Esophagus squamous epithelium (tissue), 4 donors: ENCODE results near the gene SPINK5.

Experiments
- POLR2A ChIP-seq, 4 donors: fragments of 450-650 bp; IDR thresholded peaks; one replicate each; pipeline ENCODE4 v1.6.1; 2017; ENCODE audit warnings: antibody characterized with exemption in 4 of 4, mild to moderate bottlenecking in 4 of 4, moderate library complexity in 3 of 4
- TF ChIP-seq, protein P1 (sequence below), 6 experiments: fragments of 450-650 bp in 4 of 6; fragments of 200-600 bp in 2 of 6; sonication (generic) in 2 of 6; IDR thresholded peaks; one replicate each; pipeline ENCODE4 v1.5.1; 2016 to 2019; ENCODE audit warnings: antibody characterized with exemption in 6 of 6, mild to moderate bottlenecking in 4 of 6, moderate library complexity in 4 of 6

DNA sequence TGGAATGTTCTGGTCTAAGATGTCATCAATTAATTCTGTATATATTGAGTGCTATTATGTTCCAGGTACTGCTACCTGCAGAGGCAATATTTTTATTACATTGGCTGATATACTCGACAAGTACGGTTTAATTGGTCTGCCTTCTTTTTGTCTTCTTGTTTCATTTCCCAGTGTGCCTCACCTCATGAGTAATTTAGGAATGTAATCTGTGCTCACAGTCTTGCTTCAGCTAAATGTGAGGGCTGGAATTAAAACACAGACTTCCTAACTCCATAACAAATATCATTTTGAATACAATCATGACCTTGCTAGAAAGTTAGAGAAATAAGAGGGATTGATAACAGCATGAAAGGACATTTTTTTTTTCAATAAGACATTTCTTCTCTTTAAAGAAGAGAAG is 20.1 kb upstream of the SPINK5 start:
- TF ChIP-seq, protein P1, sequence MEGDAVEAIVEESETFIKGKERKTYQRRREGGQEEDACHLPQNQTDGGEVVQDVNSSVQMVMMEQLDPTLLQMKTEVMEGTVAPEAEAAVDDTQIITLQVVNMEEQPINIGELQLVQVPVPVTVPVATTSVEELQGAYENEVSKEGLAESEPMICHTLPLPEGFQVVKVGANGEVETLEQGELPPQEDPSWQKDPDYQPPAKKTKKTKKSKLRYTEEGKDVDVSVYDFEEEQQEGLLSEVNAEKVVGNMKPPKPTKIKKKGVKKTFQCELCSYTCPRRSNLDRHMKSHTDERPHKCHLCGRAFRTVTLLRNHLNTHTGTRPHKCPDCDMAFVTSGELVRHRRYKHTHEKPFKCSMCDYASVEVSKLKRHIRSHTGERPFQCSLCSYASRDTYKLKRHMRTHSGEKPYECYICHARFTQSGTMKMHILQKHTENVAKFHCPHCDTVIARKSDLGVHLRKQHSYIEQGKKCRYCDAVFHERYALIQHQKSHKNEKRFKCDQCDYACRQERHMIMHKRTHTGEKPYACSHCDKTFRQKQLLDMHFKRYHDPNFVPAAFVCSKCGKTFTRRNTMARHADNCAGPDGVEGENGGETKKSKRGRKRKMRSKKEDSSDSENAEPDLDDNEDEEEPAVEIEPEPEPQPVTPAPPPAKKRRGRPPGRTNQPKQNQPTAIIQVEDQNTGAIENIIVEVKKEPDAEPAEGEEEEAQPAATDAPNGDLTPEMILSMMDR (IDR thresholded peaks at IDR 0.05), result no peak
- no peak for TF ChIP-seq POLR2A (IDR thresholded peaks at IDR 0.05)
